ENCODE data around the gene TECPR1. TPM values are rescaled to one million over a fixed set of nuclear protein-coding genes. Genes with fewer than 3 reads are reported as not detected.
"Not testable (repeated sequence)": the region's sequence is repeated elsewhere in the genome, so short reads cannot be mapped to it uniquely, and the experiment has no call there.

The TECPR1 gene
- total RNA-seq, 2 experiments from 2014 or later, result 45.6 to 60.7 TPM

DNA sequence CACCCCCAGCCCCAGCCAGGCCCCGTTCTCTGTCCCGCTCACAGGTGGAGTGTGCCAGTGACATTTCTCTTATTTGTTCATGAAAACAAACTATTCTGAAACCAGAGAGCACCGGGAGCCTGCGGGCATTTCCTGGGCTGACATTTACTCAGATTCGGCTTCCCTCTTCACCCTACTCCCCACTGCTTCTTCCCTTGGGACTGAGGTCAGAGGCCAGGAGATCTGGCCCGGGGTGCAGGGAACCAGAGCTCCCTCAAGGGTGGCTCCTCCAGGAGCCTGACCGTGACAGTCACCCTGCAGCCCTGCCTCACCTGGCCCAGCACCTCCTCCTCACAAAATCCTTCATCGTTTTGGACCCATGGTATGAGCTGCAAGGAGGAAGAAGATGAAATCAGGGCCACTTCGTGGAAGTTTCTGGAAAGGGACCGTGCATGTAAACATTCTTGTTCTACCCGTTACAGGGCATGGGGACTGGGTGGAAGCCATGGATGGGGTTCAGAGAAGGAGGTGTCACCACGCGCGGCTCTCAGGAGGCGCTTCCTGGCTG, 28.6 kb downstream of the TECPR1 start:
- Mint-ChIP-seq H3K27ac (no peak overlapping the region), H3K36me3 (peaks cover 7% of the 10 kb centered on the region), H3K4me1 (peaks cover 11% of the 10 kb centered on the region), H3K4me3 (no peak overlapping the region), H3K9me3 (ENCODE audit: low read depth) (no peaks in the 10 kb centered on the region), H3K27me3 (no peaks in the 10 kb centered on the region)
- CTCF ChIA-PET, result no interaction called here
- DNase-seq (no peak), ATAC-seq (no peak)

- H3K4me1 Mint-ChIP-seq, result peaks cover 15% of the 10 kb centered on the region
- H3K27me3 Mint-ChIP-seq, result no peaks in the 10 kb centered on the region
- no peak for DNase-seq
- ATAC-seq, result no peak
- H3K27ac Mint-ChIP-seq, result no peak overlapping the region
- no peak overlapping the region for H3K4me3 Mint-ChIP-seq
- no peaks in the 10 kb centered on the region for H3K9me3 Mint-ChIP-seq (ENCODE audit: low read depth)
- CTCF ChIA-PET, result no interaction called here
- H3K36me3 Mint-ChIP-seq, result peaks cover 7% of the 10 kb centered on the region
Observed at GRCh38 chr7:98222533-98223195, 29.4 kb downstream of the TECPR1 start.

GRCh38 chr7:98221611-98222532, 30.2 kb downstream of the TECPR1 start:
- no peaks in the 10 kb centered on the region for H3K9me3 Mint-ChIP-seq (ENCODE audit: low read depth)

GRCh38 chr7:98219382-98219781, 32.6 kb downstream of the TECPR1 start:
- DNase-seq; H3K36me3 Mint-ChIP-seq; H3K4me3 Mint-ChIP-seq; CTCF ChIA-PET; H3K27me3 Mint-ChIP-seq; H3K9me3 Mint-ChIP-seq (ENCODE audit: low read depth); ATAC-seq: not testable (repeated sequence)
- Mint-ChIP-seq H3K4me1 (peaks cover 15% of the 10 kb centered on the region), H3K27ac (peak overlapping the region; percentile 35)

More at GRCh38 chr7:98221611-98222532, 30.2 kb downstream of the TECPR1 start:
- H3K27me3 Mint-ChIP-seq, result no peaks in the 10 kb centered on the region
- no peak for ATAC-seq
- CTCF ChIA-PET, result no interaction called here
- H3K4me1 Mint-ChIP-seq, result peaks cover 15% of the 10 kb centered on the region
- peaks cover 7% of the 10 kb centered on the region for H3K36me3 Mint-ChIP-seq
- DNase-seq, result no peak
- no peak overlapping the region for H3K27ac Mint-ChIP-seq
- no peak overlapping the region for H3K4me3 Mint-ChIP-seq

GRCh38 chr7:98217623-98218582, 34.1 kb downstream of the TECPR1 start:
- Mint-ChIP-seq H3K4me1 (peaks cover 15% of the 10 kb centered on the region), H3K27me3 (no peaks in the 10 kb centered on the region), H3K27ac (no peak overlapping the region), H3K9me3 (ENCODE audit: low read depth) (no peaks in the 10 kb centered on the region), H3K36me3 (peaks cover 5% of the 10 kb centered on the region), H3K4me3 (no peak overlapping the region)
- CTCF ChIA-PET, result no interaction called here
- ATAC-seq (no peak), DNase-seq (no peak)

- no peak for ATAC-seq
- no peak overlapping the region for H3K4me3 Mint-ChIP-seq
- no peak for DNase-seq
- peaks cover 15% of the 10 kb centered on the region for H3K4me1 Mint-ChIP-seq
- H3K27me3 Mint-ChIP-seq, result no peaks in the 10 kb centered on the region
- CTCF ChIA-PET, result no interaction called here
- H3K36me3 Mint-ChIP-seq, result peaks cover 5% of the 10 kb centered on the region
- no peak overlapping the region for H3K27ac Mint-ChIP-seq
- H3K9me3 Mint-ChIP-seq (ENCODE audit: low read depth), result no peaks in the 10 kb centered on the region
Observed at GRCh38 chr7:98216941-98217622, 35.0 kb downstream of the TECPR1 start.

- Mint-ChIP-seq H3K27ac (no peak overlapping the region), H3K4me1 (peaks cover 15% of the 10 kb centered on the region), H3K9me3 (ENCODE audit: low read depth) (no peaks in the 10 kb centered on the region), H3K4me3 (no peak overlapping the region), H3K27me3 (no peaks in the 10 kb centered on the region), H3K36me3 (peaks cover 5% of the 10 kb centered on the region)
- no peak for ATAC-seq
- no peak for DNase-seq
- CTCF ChIA-PET, result no interaction called here
Observed at GRCh38 chr7:98215561-98216495, 36.2 kb downstream of the TECPR1 start.

DNA sequence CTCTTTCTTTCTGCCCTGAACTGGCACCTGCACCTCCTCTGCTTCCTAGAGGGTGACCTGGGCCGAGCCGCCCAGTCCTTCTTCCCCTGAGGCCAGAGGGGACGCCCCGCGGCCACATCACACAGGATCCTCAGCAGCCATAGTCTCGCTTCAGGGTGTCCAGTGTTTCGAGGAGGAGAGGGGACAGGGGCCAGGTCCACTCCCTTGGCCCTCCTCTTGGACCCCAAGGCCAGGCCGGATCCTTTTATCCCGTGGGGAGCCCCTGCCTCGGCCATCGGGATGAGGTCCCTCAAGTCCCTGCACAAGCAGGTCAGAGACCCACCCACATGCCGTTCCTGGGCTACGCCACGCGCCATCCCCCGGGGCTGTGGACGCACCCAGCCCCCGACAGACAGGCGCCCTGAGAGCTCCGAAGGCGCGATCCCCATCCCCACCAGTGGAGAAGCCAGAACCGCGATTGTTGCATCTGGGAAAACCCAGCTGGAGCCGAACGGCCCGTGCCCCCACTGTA, 37.2 kb downstream of the TECPR1 start:
- no peaks in the 10 kb centered on the region for H3K27me3 Mint-ChIP-seq
- H3K4me1 Mint-ChIP-seq, result peaks cover 15% of the 10 kb centered on the region
- ATAC-seq (no peak), DNase-seq (no peak)
- CTCF ChIA-PET, result interaction anchor here (0.8 kb wide), 1 partner anchor 12 kb away, joined by 3 read pairs; no protein-coding TSS in a partner anchor
- H3K36me3 Mint-ChIP-seq, result peaks cover 5% of the 10 kb centered on the region
- H3K9me3 Mint-ChIP-seq (ENCODE audit: low read depth), result no peaks in the 10 kb centered on the region
- H3K27ac Mint-ChIP-seq, result no peak overlapping the region
- H3K4me3 Mint-ChIP-seq, result no peak overlapping the region

DNA sequence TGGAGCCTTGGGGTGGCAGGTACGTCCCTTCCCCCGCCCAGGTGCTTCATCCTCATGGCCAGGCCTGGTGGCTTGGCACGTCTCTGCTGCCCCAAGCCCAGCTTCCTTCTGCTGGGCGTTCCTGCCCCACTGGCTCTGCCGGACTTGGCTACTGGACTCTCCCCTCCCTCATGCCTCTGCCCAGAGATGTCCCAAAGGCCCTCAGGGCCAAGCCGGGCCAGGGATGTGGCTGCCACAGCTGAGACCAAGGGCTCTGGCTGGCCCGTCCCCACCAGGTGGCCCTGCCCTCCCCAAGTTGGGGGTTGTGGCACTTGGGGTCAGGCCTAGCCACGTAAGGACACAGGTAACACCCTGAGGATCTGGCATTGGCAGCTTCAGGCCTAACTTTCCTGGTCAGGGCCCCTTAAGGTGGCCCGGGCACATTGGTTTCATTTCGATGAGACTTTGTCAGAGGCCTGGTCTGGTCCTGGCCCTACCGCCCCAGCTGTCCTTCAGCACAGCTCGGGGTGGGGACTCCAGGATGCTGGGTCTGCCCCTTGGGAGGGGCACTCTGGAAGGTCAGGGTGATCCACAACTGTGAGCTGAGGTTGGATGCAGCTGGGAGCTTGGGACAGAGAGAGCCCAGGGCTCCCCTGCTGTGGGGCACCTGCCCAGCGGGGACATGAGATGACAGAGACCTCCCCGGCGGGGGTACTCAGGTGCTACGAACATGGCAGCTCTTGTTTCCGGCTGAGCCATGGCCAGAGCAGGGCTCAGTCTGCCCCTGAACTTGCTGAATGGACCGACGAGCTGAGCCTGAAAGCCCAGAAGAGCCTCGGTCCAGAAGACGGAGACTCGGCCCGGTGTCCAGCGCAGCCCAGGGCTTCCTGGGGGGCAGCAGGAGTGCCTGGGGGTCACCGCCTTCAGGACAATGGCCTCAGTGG, 37.9 kb downstream of the TECPR1 start:
- CTCF ChIA-PET, result interaction anchor here (0.8 kb wide), 1 partner anchor 12 kb away, joined by 3 read pairs; no protein-coding TSS in a partner anchor
- H3K9me3 Mint-ChIP-seq (ENCODE audit: low read depth), result no peaks in the 10 kb centered on the region
- no peaks in the 10 kb centered on the region for H3K27me3 Mint-ChIP-seq
- peaks cover under 1% of the 10 kb centered on the region for H3K36me3 Mint-ChIP-seq
- no peak for DNase-seq
- H3K27ac Mint-ChIP-seq, result no peak overlapping the region
- H3K4me1 Mint-ChIP-seq, result peaks cover 10% of the 10 kb centered on the region
- H3K4me3 Mint-ChIP-seq, result no peak overlapping the region
- no peak for ATAC-seq

DNA sequence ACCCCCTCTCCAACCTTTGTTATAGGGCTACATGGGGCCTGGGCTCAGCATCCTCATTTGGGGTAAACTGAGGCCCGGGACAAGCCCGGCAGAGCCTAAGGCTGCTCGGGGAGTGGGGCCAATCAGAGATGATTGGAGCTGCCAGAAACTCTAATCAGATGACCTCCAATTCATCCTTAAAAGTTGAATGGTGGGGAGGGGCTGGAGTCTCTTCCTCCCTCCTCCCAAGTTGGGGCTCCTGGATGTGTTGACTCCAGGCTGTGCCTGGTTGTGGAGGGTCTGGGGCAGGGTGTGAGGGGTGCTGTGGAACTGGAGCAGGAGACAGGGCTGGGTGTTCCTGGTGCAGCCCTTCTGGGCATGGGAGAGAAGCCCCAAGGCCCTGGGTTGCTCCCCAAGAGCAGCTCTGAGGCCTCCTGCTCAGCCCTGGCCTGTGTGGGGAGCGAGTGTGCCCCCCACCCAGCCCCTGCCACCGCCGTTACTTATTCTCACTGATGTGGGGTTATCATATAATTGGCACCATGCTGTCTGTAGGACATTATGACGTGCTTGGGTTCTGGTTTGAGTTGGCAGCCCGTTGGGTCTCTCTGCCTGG, 38.6 kb downstream of the TECPR1 start:
- no peak overlapping the region for H3K4me3 Mint-ChIP-seq
- H3K27me3 Mint-ChIP-seq, result no peaks in the 10 kb centered on the region
- no peaks in the 10 kb centered on the region for H3K36me3 Mint-ChIP-seq
- peaks cover 4% of the 10 kb centered on the region for H3K4me1 Mint-ChIP-seq
- DNase-seq (no peak), ATAC-seq (no peak)
- H3K9me3 Mint-ChIP-seq (ENCODE audit: low read depth), result no peaks in the 10 kb centered on the region
- no peak overlapping the region for H3K27ac Mint-ChIP-seq
- CTCF ChIA-PET, result no interaction called here
